NCI-H1417 (cell line): ENCODE data around the gene TMEM260.

Experiments
- DNase-seq, 3 experiments: peaks; one replicate each; lab custom pipeline; 2025; lab: John Stamatoyannopoulos, UW

The TMEM260 gene

DNA sequence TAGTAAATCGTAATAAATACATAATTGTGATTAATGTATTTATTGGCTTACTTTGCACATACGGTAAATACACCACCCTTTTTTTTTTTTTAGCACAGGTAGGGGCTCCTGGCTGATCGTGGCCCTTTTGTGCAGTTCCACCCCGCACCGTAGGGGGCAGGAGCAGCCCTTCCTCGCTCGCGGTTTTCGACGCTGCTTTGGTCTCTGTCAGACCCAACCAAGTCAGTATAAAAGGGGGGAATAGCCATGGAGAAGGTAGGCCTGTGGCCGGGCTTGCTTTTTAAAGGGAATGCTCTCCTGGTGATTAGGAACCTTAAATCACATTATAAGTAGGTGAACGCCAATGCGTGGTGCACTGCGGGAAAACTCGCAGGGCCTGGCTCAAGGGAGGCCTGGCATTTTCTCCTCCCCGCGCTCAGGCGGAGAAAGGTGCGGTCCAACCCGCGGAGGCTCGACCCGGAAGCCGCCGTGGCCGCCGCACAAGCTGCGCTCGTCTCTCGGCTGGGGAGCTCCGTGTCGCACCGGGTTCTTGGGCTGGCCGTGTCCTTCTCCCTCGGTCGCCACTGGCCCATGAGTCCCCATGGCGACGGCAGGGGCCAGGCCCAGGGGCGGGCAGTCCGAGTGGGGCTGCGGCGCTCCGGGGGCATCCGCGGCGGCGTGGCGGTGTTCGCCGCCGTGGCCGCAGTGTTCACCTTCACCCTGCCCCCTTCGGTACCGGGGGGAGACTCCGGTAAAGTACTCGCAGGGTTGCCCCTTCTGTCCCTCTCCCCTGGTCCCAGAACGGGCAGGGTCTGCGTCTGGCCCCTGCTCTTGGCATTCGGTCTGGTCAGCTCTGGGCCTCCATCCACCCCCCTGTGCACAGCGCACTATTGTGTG, at the start of gene TMEM260:
Gene TMEM260 (plus strand): TSS at position 454 of the 876 bp plus-strand sequence. CDS start 117 bp downstream, at position 571.
- DNase-seq, result peak; percentile 93 to 98 (median 97)

DNA sequence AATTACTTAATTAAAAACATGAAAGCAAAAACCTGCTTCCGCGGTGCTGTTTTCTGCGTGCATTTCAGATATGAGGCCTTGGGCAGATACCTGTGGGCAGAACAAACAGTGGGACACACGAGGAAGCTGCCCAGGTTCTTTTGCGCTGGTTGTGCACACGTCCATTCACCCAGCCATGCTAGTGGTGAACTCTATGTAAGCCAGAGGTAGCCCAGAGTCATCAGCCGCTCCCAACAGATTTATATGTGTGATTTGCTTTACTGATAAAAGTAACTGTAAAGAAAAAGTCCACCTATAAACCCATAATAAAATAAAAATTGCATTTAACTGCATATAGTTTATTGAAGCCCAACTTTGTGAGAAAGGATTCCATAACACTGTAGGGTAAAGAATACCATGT, 47.1 kb upstream of the TMEM260 start:
- DNase-seq, result peak in 1 of 3 experiments; percentile 27

DNA sequence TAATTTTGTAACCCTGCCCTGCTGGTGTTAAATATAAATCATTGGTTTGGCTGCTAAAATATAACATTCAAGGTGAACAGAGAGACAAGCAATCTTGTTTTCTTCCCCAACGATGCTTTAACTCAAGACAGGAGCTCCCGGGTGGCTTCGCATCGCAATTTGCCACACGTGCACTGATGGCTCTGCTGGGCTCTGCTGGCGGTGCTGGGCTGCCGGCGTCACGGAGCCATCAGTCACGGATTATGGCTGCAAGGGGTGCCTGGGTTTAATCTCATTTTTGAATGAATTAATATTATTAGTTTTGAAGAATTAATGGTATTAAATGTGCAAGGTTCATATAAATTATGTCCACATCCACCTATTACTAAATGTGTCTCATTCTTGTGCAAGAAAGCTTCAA, 44.9 kb upstream of the TMEM260 start:
- DNase-seq, result no peak

DNA sequence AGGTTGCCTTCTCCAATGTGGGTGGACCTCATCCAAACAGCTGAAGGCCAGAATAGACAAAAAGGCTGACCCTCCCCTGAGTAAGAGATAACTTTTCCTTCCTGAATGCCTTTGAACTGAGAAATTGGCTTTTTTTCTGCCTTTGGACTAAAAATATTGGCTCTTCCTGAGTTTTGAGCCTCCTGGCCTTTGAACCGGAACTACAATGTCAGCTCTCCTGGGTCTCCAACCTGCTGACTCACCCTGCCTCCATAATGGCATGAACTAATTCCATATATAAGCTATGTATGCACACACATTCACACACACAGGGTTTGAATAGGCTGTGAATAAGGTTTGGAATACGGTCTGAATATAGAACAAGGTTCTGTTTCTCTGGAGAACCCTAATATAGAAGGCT, 39.7 kb upstream of the TMEM260 start:
- DNase-seq, result no peak

DNA sequence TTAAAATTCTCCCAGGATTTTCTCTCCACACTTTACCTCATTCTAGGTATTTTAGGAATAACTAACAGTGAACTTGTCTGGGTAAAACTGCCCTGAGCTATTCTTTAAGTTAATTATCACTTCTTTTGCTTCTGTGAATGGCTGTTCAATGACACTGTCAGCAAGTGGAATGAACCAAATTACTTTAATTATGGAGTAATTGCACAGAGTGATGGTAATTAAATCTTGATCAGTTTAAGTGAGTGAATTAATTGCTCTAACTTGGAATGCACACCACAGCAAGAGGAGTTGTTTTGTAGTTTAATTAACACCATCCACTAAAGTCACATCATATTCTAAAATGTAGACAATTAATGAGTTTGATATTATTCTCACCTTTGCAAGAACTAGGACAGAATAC, 36.2 kb upstream of the TMEM260 start:
- peak in 2 of 3 experiments; percentile 79 to 93 for DNase-seq

DNA sequence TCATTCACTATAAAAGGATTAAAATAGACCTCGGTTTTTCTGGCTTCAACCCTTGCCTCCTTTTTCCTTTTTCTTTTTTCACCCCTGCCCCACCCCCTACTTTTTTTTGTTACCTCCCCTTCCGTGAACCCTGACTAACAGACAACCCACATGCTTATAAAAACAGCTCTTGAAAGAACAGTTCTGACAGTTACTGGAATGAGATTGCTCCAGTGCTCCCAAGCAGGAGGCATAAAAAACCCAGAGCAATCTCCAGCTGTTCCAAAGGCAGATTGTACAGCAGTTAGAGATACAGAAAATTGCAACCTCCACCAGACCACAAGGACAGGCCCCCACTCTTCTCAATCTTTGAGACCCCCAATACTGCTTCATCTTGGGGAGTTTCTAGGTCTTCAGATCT, 29.9 kb upstream of the TMEM260 start:
- DNase-seq, result no peak

DNA sequence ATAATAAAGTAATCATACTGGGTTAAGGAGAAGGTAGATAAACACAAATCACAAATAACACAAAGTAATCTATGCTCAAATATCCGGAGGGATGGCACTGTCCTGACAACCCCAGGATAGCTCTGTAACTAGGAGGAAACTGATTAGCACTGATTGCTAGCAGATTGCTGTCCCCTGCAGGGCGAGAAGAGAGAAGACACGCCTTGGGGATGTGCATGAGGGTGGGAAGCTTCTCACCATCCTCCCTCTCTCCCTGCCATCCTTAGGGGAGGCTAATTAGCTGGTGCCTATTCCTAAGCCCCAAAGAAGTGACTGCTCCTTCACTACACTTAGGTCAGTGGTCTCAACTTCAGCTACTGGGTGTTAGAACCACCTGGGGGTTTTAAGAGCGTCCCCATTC, 27.0 kb upstream of the TMEM260 start:
- peak in 1 of 3 experiments; percentile 21 for DNase-seq

DNA sequence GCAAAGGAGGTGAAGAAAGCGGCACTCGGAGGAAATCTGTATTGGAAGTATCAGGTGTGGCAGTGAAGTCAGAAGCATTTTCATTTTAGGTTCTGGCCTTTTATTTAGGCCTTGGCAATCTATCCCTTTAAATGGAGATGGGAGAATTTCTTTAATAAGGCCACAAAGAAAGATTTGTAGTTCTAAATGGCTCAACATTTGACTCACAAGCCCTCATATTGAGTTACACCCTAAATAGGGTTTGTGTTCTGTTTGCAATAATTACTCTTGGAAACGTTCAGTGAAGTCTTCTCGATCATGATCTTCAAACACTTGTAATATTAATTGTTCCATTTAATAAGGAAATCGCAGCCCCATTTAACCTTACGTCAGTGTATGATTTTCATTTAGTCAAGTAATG, 25.3 kb upstream of the TMEM260 start:
- DNase-seq, result no peak

DNA sequence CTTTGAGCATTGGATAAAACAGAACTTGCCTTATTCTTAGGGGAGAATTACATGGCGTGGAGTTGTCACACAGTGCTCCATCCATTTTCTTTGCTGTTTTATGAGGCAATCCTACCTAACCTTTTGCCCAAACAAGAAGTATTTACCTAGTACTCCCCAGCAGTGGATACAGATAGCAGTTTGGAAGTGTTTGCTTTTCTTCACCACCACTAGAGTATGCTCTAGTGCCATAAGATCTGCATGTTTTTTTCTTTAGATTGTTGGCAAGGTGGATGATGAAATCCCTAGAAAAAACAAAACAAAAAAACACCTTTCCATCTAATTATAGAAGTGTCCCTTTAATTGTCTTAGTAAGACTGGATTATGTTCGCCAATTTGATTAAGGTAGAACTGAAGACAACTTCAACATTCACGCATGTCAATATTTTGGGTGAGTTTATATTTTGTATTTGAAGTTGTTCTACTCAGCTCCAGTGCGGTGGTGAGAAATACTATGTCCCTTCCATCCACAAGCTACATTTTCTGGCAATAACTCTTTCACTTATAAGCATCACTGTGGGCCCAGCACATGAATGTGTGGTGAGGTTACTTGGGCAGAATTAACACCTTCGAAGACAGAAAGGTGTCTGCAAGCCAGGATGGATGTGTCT, 23.6 kb upstream of the TMEM260 start:
- DNase-seq, result peak; percentile 38 to 82 (median 54)

DNA sequence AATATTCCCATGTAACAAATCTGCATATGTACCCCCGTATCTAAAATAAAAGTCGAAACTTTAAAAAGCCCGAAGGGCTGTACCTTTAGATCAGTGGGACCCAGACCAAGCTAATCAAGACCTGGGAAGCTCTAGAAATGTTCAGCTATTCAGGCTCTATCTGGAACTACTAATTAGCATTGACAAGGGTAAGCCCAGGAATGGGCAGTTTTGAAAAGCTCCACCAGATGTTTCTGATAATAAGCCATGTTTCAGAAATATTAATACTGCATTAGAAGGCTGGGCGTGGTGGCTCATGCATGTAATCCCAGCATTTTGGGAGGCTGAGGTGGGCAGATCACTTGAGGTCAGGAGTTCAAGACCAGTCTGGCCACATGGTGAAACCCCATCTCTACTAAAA, 20.4 kb upstream of the TMEM260 start:
- no peak for DNase-seq

DNA sequence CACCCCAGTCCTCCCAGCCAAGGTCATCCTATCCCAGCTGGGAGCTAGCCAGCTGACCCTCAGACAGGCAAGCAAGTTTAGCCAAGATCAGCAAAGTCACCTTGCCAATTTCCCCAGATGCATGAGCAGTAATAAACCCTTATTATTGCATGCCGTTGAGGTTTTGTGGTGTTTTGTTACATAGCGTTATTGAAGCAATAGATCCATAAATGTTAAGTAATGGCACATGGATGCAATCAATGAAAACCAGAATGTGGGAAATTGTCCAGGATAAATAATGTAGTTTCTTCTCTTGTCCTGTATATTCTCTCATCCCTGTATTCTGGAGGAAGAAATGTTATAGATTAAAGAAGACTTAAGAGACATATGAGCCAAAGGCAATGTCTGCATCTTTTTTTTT, 18.0 kb upstream of the TMEM260 start:
- no peak for DNase-seq

DNA sequence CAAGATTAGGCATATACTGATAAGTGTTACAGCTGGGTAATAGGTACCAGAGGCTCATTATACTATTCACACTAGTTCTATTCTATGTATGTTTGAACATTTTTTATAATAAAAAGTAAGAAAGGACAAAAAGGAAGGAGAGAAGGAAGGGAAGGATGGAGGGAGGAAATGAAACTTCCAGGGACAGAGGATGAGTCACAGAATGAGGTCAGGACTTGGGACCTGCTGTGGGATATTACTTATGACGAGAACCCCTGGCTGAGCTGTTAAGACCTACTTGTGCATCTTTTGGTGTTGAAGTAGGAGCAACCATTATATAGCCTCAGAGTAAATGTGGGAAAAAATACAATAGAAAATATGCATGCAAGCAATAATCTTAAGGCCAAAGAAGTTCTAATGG, 16.7 kb upstream of the TMEM260 start:
- no peak for DNase-seq

DNA sequence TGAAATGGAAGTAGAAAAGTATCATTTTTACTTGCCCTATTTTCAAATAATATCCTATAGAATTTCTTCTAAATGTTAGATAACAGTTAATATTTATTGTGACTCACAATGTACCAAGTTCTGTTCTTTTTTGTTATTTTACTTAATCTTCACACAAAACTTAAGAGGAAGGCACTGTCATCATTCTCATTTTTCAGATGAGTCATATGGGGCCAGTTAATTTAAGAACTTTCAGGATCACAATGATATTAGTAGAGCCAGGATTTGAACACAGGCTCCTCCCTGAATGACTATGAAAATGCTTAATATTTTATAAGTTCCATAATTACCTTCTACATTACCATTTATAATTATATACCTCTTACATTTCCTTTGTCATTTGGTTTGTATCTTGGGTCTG, 10.4 kb upstream of the TMEM260 start:
- no peak for DNase-seq

DNA sequence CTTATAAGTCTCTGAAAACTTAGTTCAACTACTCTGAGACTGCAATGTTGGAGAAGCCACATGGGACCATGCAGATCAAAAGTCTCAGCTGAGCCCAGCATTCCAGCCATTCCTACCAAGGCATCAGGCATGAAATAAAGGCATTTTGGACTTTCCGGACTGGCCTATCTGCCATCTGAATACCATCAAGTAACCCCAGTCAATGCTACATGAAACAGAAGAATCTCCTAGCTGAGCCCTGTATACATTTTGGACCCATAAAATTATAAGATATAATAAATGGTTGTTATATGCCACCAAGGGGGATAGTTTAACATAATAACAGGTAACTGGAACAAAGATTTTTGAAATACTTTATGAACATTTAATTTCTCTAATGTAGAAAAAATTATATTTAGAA, 9.3 kb upstream of the TMEM260 start:
- DNase-seq, result no peak

DNA sequence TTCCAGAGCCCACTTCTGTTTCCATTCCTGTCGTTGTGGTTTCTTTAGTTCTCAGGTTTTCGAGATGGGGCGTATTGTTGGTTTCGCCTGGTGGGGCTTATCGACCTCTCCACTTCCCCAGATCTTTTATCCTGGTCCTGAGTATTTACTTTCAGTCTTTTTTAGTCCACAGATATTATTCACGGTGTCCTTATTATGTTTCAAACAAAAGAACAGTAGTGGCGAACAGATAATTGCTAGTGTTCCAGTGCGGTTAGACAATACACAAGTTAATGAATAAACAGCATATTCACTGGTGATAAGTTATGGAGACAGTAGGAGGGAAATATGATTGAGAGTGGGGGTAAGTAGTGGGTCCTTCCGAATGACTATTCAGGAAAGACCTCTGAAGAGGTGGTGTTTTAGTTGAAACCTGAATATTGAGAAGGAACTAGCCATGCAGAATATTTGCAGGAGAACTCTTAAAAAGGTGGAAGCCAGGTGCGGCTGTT, 668 bp downstream of the TMEM260 start:
- DNase-seq, result peak; percentile 69 to 87 (median 82)

DNA sequence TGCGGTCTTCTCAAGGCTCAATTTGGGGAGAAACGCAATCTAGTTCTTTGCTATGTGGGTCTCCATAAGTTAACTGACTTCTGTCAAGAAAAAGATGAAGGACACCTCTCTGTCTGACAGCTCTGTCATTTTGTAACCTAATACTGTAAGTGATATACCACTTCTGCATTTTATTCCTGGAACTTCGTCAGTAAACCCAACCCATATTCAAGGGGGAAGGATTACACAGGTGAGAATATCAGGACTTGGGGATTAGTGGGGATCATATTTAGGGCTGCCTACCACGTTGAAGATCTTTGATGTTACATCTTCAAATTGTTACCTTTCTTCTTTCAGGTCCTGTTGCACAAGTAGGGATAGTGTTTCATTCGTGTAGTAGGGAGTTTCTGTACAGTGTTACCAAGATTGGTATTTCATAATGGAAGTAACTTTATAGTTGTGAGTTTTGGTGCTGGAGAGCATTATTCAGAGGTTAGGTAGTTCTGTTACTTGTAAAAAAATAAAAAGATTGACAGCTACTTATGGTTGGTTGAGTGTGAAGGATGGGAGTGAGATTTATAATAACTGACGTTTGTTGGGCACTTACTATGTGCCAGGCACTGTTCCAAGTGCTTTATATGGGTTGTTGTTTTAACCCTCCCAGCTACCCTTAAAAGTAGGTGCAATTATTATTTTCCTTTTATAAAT, 1.6 kb downstream of the TMEM260 start:
- peak in 1 of 3 experiments; percentile 74 for DNase-seq

DNA sequence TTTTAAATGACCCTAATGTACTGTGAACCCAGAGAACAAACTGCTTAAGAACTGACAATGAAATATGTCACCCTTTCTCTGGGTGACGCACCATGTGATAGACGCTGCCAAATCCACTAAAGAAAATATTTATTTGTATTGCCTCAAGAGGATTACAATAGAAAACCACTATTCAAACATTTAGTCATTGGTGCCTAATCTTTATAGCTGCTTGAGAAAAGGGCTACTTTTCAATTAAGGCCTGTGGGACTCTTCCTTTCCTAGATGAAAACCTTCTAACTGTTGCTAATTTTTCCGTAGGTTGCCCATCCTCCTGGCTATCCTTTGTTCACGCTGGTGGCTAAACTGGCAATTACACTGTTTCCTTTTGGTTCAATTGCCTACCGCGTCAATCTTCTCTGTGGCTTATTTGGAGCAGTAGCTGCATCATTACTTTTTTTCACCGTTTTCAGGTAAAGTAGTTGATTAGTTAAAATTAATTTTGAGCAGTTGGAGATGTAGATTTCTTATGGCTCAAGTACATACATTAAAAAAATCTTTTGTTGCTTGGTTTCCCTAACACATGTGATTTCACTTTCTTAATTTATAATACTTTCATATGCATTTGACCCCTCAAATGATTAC, 6.0 kb downstream of the TMEM260 start:
- peak in 1 of 3 experiments; percentile 39 for DNase-seq

DNA sequence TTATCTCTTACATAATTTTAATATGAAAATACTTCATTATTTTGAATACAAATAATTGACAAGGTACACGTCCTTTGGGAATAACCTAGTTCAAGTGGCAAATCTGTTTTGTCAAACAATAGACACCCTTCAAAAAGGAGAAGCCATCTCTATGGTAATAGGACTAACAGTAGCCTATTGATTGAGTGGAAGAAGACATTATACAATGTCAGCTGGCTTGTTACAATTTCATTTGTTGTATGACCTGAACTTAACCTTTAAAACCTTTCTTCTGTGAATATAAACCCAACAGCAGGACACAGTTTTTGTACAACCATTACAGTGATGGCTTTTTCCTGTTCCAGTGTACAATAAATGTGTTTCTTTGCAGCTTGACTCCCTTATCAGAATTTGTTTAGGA, 8.1 kb downstream of the TMEM260 start:
- peak in 1 of 3 experiments; percentile 77 for DNase-seq

DNA sequence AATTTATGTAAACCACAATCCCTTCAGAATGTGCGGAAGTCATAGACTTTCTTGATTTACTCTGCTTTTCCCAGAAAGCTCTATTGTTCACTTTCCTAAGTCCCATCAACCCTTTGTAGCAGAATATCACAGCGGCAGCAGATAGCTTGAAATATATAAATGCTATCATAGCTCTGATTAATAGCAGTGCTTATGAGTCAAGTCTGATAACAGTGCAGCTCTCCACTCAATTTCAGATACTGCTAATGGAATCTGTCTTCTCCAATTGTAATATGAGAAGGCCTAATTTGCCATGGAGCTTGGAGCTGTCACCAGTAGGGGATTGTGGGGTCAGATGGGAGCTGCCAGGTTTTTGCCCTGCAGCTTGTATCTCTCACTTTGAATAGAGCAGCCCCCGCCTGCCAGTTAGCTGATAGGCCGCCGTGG, 10.9 kb downstream of the TMEM260 start:
- DNase-seq, result peak in 2 of 3 experiments; percentile 23 to 59

DNA sequence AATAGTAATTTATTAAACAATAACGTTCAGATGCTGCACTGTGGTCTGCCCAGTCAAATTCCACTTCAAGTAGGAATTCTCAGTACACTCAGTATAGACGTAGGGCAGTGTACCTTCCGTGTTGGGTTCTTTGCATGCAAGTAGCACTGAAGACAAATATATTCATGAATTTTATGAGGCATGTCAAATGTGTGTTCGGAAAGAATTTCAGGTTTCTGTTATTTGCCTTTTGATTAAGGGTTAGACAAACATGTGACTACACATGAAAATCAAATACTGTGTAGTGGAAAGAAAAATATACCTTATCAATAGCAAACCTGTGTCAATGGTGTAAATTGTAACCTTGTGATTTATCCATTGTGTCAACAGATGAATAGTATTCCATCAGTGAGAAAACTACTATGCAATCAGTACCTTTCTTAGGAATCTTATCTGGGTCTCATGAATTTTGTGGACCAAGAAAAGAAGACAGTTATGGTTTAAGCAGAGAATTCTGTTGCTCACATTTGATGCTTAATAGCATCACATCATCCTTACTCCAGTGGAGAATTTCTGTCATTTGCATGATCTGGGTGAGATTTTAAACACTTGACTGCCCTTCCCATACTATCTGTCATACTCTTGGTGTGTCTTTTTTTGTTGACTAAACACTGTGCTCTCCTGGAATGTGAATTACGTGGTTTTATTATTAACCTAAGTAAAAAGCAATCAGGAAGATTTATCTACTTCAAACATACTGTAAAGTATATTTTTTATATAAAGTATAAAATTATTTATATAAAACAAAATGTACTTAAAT, 13.3 kb downstream of the TMEM260 start:
- peak in 1 of 3 experiments; percentile 34 for DNase-seq

DNA sequence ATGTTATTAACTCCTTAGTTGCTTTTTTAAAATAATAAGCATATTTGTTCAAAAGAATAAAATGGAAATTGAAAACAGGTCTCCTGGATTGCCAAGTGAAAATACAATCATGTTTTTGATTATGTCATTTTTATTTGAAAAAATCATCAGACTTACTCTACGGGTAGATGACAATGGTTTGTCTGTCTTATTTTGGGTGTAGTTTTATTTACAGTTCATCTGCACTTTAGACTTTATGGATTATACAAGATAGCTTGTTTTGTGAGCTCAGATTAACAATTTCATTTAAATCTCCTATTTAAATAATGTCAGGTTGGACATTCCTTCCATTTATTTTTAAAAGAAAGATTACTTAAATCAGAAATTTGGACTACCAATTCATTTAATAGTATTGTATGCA, 14.8 kb downstream of the TMEM260 start:
- no peak for DNase-seq
